ENCODE results near the gene LRRC26. TPM values are rescaled to one million over a fixed set of nuclear protein-coding genes. Genes with fewer than 3 reads are reported as not detected.

LRRC26 gene
- total RNA-seq (not detected), polyA plus RNA-seq (not detected)

- peaks cover 0 to 4% (median 0%) of the 10 kb centered on the region in 4 donors for H3K4me1 Mint-ChIP-seq
- H3K9me3 Mint-ChIP-seq, result peaks cover 0 to 1% (median 0%) of the 10 kb centered on the region in 7 donors
- H3K4me3 ChIP-seq (ENCODE audit: low read depth, low read length), result no peak within 1 kb of the TSS
- no peaks in the 10 kb centered on the region for H3K36me3 ChIP-seq (ENCODE audit: control insufficient read depth, insufficient read depth, low read length)
- H3K27me3 Mint-ChIP-seq, result peaks cover 23% of the 10 kb centered on the region
- H3K27ac Mint-ChIP-seq, result no peak within 1 kb of the TSS
- H3K27ac ChIP-seq (ENCODE audit: insufficient read depth, low read length, poor library complexity, severe bottlenecking), result no peak within 1 kb of the TSS
- H3K4me3 Mint-ChIP-seq, result peak within 1 kb of the TSS in 2 of 4 donors; percentile 47 to 56
- no peaks in the 10 kb centered on the region for H3K36me3 Mint-ChIP-seq
- no peaks in the 10 kb centered on the region for H3K27me3 ChIP-seq (ENCODE audit: control insufficient read depth, insufficient read depth, low read length)
- no peaks in the 10 kb centered on the region for H3K9me3 ChIP-seq (ENCODE audit: control insufficient read depth in 2 of 2, low read length in 2 of 2)
- H3K4me1 ChIP-seq (ENCODE audit: control insufficient read depth, insufficient read depth, low read length, poor library complexity, severe bottlenecking), result peaks cover 20% of the 10 kb centered on the region
- DNase-seq (no peak), ATAC-seq (ENCODE audit: low read depth in 2 of 2) (no peak)
Observed at GRCh38 chr9:137169896-137170358, at the start of gene LRRC26. Gene LRRC26 (minus strand): TSS chr9:137170051. CDS start chr9:137169943, 108 bp downstream.

- Histone ChIP-seq H3K36me3 (ENCODE audit: control insufficient read depth, insufficient read depth, low read length) (no peaks in the 10 kb centered on the region), H3K4me1 (ENCODE audit: control insufficient read depth, insufficient read depth, low read length, poor library complexity, severe bottlenecking) (peaks cover 13% of the 10 kb centered on the region), H3K27me3 (ENCODE audit: control insufficient read depth, insufficient read depth, low read length) (no peaks in the 10 kb centered on the region), H3K4me3 (ENCODE audit: low read depth, low read length) (no peak overlapping the region), H3K27ac (ENCODE audit: insufficient read depth, low read length, poor library complexity, severe bottlenecking) (no peak overlapping the region), H3K9me3 (ENCODE audit: control insufficient read depth in 2 of 2, low read length in 2 of 2) (no peaks in the 10 kb centered on the region)
- H3K9me3 Mint-ChIP-seq, result no peaks in the 10 kb centered on the region
- DNase-seq, result no peak
- no peak for ATAC-seq (ENCODE audit: low read depth in 2 of 2)
- no peak overlapping the region for H3K27ac Mint-ChIP-seq
- peaks cover 0 to 6% (median 3%) of the 10 kb centered on the region in 4 donors for H3K4me1 Mint-ChIP-seq
- H3K4me3 Mint-ChIP-seq, result no peak overlapping the region
- no peaks in the 10 kb centered on the region for H3K27me3 Mint-ChIP-seq
- no peaks in the 10 kb centered on the region for H3K36me3 Mint-ChIP-seq
Observed at GRCh38 chr9:137218754-137219271, 49.0 kb upstream of the LRRC26 start.

GRCh38 chr9:137218212-137218753 lies 48.4 kb upstream of the LRRC26 start:
- Mint-ChIP-seq H3K27ac (no peak overlapping the region), H3K9me3 (no peaks in the 10 kb centered on the region), H3K27me3 (no peaks in the 10 kb centered on the region), H3K4me3 (no peak overlapping the region), H3K36me3 (no peaks in the 10 kb centered on the region), H3K4me1 (peaks cover 0 to 6% (median under 1%) of the 10 kb centered on the region in 4 donors)
- no peak overlapping the region for H3K4me3 ChIP-seq (ENCODE audit: low read depth, low read length)
- H3K27ac ChIP-seq (ENCODE audit: insufficient read depth, low read length, poor library complexity, severe bottlenecking), result no peak overlapping the region
- H3K36me3 ChIP-seq (ENCODE audit: control insufficient read depth, insufficient read depth, low read length), result no peaks in the 10 kb centered on the region
- no peaks in the 10 kb centered on the region for H3K27me3 ChIP-seq (ENCODE audit: control insufficient read depth, insufficient read depth, low read length)
- DNase-seq (no peak), ATAC-seq (ENCODE audit: low read depth in 2 of 2) (no peak)
- H3K4me1 ChIP-seq (ENCODE audit: control insufficient read depth, insufficient read depth, low read length, poor library complexity, severe bottlenecking), result peaks cover 10% of the 10 kb centered on the region
- H3K9me3 ChIP-seq (ENCODE audit: control insufficient read depth in 2 of 2, low read length in 2 of 2), result no peaks in the 10 kb centered on the region

- Mint-ChIP-seq H3K27ac (no peak overlapping the region), H3K4me1 (no peaks in the 10 kb centered on the region), H3K27me3 (no peaks in the 10 kb centered on the region), H3K9me3 (no peaks in the 10 kb centered on the region), H3K4me3 (peak overlapping the region in 1 of 4 donors; percentile 47), H3K36me3 (no peaks in the 10 kb centered on the region)
- Histone ChIP-seq H3K4me3 (ENCODE audit: low read depth, low read length) (no peak overlapping the region), H3K27ac (ENCODE audit: insufficient read depth, low read length, poor library complexity, severe bottlenecking) (no peak overlapping the region), H3K27me3 (ENCODE audit: control insufficient read depth, insufficient read depth, low read length) (no peaks in the 10 kb centered on the region), H3K9me3 (ENCODE audit: control insufficient read depth in 2 of 2, low read length in 2 of 2) (no peaks in the 10 kb centered on the region), H3K4me1 (ENCODE audit: control insufficient read depth, insufficient read depth, low read length, poor library complexity, severe bottlenecking) (peaks cover 4% of the 10 kb centered on the region), H3K36me3 (ENCODE audit: control insufficient read depth, insufficient read depth, low read length) (no peaks in the 10 kb centered on the region)
- ATAC-seq (ENCODE audit: low read depth in 2 of 2) (no peak), DNase-seq (no peak)
Observed at GRCh38 chr9:137217276-137218211, 47.7 kb upstream of the LRRC26 start.

DNA sequence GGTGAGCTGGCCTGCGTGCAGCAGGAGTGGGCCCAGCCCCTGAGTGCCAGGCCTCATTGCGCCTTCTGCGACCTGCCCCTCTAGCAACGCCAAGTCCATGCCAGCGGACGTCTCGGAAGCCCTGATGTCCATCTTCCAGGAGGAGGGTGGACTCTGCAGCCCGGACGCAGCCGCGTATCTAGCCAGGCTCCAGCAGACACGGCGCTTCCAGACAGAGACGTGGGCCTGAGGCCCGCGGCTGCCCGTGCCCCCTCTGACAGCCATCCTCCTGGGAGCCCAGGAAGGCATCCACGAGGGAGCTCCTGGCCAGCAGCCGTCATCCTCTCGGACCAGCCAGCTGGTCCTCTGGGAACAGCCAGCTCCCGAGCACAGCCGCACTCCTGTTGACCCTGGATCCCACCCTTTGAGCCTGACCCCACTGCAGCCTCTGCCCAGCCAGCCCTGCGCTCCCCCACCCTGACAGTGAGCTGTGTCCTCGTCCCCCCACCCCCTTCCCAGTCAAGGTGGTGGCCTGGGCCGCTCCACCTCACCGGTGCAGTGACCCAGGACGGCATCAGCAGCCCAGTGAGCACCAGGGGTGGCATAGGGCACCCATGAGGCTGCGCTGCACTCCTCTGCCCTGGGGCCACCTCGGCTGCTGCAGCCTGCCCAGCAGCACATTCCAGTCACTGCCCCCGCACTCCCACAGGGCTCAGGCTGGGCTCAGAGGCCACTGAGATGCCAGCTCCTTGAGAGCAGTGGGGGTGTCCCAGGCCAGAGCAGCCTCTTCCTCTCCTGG lies 46.5 kb upstream of the LRRC26 start:
- no peak for DNase-seq
- H3K36me3 Mint-ChIP-seq, result no peaks in the 10 kb centered on the region

DNA sequence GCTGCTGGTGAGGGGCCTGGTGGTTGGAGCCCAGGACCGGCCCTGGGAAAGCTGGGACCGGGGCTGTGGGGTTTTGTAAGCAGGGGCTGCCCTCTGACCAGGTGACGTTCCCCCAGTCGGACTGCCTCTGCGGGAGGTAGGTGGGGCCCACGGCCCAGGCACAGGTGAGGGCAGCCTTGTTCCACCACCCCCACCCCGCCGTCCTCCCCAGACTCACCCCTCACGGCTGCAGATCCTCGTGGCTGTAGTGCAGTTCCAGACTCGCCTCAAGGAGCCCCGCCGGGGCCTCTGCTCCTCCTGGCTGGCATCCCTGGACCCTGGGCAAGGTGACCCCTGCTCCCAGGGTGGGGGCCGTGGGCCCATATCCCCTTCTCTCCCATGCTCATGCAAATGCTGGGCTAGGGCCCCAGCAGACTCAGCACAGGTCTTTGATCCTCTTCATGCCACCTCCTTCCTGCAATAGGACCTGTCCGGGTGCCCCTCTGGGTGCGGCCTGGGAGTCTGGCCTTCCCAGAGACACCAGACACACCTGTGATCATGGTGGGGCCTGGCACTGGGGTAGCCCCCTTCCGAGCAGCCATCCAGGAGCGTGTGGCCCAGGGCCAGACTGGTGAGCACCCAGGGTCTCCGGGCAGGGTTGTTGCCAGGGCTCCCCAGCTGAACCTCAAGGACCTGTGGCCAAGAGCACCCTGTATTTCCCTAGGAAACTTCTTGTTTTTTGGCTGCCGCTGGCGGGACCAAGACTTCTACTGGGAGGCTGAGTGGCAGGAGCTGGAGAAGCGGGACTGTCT lies 45.5 kb upstream of the LRRC26 start:
- no peaks in the 10 kb centered on the region for H3K36me3 Mint-ChIP-seq
- H3K27ac Mint-ChIP-seq, result no peak overlapping the region
- Histone ChIP-seq H3K27ac (ENCODE audit: insufficient read depth, low read length, poor library complexity, severe bottlenecking) (no peak overlapping the region), H3K27me3 (ENCODE audit: control insufficient read depth, insufficient read depth, low read length) (no peaks in the 10 kb centered on the region), H3K4me3 (ENCODE audit: low read depth, low read length) (no peak overlapping the region), H3K36me3 (ENCODE audit: control insufficient read depth, insufficient read depth, low read length) (peaks cover 3% of the 10 kb centered on the region), H3K9me3 (ENCODE audit: control insufficient read depth in 2 of 2, low read length in 2 of 2) (no peaks in the 10 kb centered on the region), H3K4me1 (ENCODE audit: control insufficient read depth, insufficient read depth, low read length, poor library complexity, severe bottlenecking) (no peaks in the 10 kb centered on the region)
- ATAC-seq (ENCODE audit: low read depth in 2 of 2) (no peak), DNase-seq (no peak)
- no peak overlapping the region for H3K4me3 Mint-ChIP-seq
- peaks cover 0 to 1% (median 0%) of the 10 kb centered on the region in 7 donors for H3K9me3 Mint-ChIP-seq
- H3K4me1 Mint-ChIP-seq, result peaks cover 0 to 2% (median 0%) of the 10 kb centered on the region in 4 donors
- H3K27me3 Mint-ChIP-seq, result no peaks in the 10 kb centered on the region

More for the DNA sequence above, 46.5 kb upstream of the LRRC26 start:
- Histone ChIP-seq H3K36me3 (ENCODE audit: control insufficient read depth, insufficient read depth, low read length) (no peaks in the 10 kb centered on the region), H3K9me3 (ENCODE audit: control insufficient read depth in 2 of 2, low read length in 2 of 2) (no peaks in the 10 kb centered on the region), H3K4me1 (ENCODE audit: control insufficient read depth, insufficient read depth, low read length, poor library complexity, severe bottlenecking) (no peaks in the 10 kb centered on the region), H3K27ac (ENCODE audit: insufficient read depth, low read length, poor library complexity, severe bottlenecking) (no peak overlapping the region), H3K4me3 (ENCODE audit: low read depth, low read length) (no peak overlapping the region), H3K27me3 (ENCODE audit: control insufficient read depth, insufficient read depth, low read length) (no peaks in the 10 kb centered on the region)
- no peaks in the 10 kb centered on the region for H3K4me1 Mint-ChIP-seq
- H3K4me3 Mint-ChIP-seq, result no peak overlapping the region
- peaks cover 0 to under 1% (median 0%) of the 10 kb centered on the region in 7 donors for H3K9me3 Mint-ChIP-seq
- no peaks in the 10 kb centered on the region for H3K27me3 Mint-ChIP-seq
- ATAC-seq (ENCODE audit: low read depth in 2 of 2), result no peak
- H3K27ac Mint-ChIP-seq, result no peak overlapping the region

GRCh38 chr9:137214620-137215019 lies 44.8 kb upstream of the LRRC26 start:
- H3K36me3 Mint-ChIP-seq, result no peaks in the 10 kb centered on the region
- Histone ChIP-seq H3K36me3 (ENCODE audit: control insufficient read depth, insufficient read depth, low read length) (peaks cover 5% of the 10 kb centered on the region), H3K27me3 (ENCODE audit: control insufficient read depth, insufficient read depth, low read length) (no peaks in the 10 kb centered on the region), H3K27ac (ENCODE audit: insufficient read depth, low read length, poor library complexity, severe bottlenecking) (no peak overlapping the region), H3K4me3 (ENCODE audit: low read depth, low read length) (no peak overlapping the region), H3K4me1 (ENCODE audit: control insufficient read depth, insufficient read depth, low read length, poor library complexity, severe bottlenecking) (no peaks in the 10 kb centered on the region), H3K9me3 (ENCODE audit: control insufficient read depth in 2 of 2, low read length in 2 of 2) (no peaks in the 10 kb centered on the region)
- ATAC-seq (ENCODE audit: low read depth in 2 of 2) (no peak), DNase-seq (no peak)
- H3K4me1 Mint-ChIP-seq, result peaks cover 0 to 2% (median 0%) of the 10 kb centered on the region in 4 donors
- peaks cover 0 to 1% (median 0%) of the 10 kb centered on the region in 7 donors for H3K9me3 Mint-ChIP-seq
- peak overlapping the region in 1 of 4 donors; percentile 56 for H3K4me3 Mint-ChIP-seq
- H3K27me3 Mint-ChIP-seq, result no peaks in the 10 kb centered on the region
- no peak overlapping the region for H3K27ac Mint-ChIP-seq
